ENCODE data around the gene RAE1.

DNA sequence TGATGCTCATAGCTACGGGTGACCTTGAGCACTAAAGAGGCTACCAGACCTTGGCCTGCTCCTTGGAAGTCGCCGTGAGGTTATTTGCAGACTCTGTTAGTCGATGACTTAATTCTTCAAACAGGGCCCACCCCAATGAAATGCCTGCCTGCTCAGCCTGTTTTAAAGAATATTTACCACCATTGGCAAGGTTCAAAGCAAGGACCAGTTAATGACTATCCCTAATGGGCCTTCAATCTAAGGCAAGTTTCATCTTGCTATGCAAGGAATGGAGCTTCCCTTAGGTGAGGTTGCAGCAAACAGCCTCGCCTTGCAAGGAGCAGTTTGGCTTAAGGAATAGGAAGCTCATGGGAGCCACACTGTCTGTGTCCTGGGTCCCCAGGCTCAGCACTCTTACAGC, 44.3 kb upstream of the RAE1 start:
- TF ChIP-seq, protein P1, sequence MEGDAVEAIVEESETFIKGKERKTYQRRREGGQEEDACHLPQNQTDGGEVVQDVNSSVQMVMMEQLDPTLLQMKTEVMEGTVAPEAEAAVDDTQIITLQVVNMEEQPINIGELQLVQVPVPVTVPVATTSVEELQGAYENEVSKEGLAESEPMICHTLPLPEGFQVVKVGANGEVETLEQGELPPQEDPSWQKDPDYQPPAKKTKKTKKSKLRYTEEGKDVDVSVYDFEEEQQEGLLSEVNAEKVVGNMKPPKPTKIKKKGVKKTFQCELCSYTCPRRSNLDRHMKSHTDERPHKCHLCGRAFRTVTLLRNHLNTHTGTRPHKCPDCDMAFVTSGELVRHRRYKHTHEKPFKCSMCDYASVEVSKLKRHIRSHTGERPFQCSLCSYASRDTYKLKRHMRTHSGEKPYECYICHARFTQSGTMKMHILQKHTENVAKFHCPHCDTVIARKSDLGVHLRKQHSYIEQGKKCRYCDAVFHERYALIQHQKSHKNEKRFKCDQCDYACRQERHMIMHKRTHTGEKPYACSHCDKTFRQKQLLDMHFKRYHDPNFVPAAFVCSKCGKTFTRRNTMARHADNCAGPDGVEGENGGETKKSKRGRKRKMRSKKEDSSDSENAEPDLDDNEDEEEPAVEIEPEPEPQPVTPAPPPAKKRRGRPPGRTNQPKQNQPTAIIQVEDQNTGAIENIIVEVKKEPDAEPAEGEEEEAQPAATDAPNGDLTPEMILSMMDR (IDR thresholded peaks at IDR 0.05): no peak
- no peak for TF ChIP-seq POLR2A (IDR thresholded peaks at IDR 0.05)
